DMS53 treated with DMSO at 0.1 percent for 48 hours (cell line): Measurements from ENCODE around the gene GALNT13.

Experiments used
- DNase-seq: peaks from one replicate; lab custom pipeline; 2025; ENCODE audit not compliant: unreplicated experiment; lab: John Stamatoyannopoulos, UW

The GALNT13 gene

DNA sequence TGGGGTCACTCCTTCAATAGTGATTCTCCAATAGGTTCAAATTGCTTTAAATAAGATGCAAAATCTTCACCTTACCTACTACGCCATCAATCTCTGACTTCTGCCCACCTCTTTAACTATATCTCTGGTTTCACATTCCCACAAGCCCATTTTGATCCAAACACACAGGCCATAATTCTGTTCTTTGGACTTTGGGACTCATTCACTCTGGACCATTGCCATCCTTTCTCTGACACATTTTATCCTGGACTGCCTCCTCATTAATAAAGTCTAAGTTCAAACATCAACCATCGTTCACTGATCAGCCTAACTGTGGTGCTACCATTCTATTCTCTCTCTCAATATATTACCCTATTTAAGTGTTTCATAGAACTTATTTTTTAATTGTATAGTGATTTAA lies 332.2 kb downstream of the GALNT13 start:
- DNase-seq: no peak

DNA sequence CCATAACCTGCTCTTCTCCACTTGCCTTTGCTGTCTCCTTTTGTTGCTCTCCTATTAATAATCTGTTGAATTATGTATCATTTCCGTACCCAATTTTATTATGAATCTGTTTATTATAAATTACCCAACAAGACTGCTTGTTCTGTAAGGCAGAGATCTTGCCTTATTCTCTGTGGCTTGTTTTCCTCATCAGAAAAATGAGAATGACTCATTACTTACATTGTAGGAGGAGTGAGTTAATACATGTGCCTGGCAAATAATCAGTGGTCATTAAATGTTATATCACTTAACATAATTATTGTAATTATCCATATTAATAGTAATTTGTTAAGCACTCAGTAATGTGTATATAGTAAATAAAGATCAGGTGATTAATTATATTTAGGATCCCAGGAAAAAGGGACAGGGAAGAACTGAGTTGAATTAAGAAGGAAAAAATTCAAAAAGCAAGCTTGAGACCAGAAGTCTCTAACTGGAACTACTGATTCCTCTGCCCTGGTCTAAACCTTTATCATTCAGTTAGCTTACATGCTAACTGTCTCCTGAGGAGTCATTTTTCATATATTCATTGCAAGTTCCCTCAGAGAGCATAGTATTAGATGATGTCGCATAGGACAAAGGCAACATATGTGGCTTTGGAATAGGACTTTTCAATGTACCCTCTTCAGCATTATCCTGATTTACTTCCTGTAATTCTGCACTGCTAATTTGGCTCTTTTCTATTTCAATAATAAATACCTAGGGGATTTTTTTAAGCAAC lies 335.7 kb downstream of the GALNT13 start:
- DNase-seq: peak; percentile 24

DNA sequence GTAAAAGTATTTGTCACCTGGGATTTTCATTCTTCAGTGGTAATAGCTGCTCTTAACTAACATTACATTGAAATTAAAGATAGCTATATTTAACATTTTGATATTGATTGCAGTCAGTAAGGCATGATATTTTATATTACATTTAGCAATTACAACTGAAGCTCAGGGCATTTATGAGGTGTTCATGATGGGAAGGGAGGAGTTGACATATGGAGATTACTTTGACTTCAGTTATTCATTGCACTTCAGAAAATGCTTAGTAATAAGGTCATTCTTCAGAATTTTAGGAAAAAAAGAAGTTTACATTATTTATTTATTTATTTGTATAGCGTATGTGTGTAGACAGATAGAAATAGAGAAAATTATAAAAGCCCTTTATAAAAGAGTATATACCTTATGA lies 352.0 kb downstream of the GALNT13 start:
- no peak for DNase-seq

DNA sequence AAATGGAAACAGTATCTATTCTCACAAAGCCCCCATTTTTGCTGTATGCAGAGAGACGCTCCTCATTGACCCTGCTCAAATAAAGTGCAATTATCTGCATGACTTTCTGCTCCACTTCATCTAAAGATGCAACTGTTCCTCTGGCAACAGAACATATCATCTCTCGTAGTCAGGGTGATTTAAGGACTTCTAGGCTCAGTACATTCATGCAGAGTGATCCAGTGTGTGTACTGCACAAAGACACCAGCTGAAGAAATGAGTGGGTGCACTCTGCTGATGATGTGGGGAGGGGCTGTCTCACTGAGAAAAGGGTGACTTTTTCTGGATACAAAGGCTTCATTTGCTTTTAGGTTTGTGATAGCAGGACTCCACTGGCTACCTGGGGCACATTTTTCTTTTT lies 355.2 kb downstream of the GALNT13 start:
- DNase-seq: no peak

DNA sequence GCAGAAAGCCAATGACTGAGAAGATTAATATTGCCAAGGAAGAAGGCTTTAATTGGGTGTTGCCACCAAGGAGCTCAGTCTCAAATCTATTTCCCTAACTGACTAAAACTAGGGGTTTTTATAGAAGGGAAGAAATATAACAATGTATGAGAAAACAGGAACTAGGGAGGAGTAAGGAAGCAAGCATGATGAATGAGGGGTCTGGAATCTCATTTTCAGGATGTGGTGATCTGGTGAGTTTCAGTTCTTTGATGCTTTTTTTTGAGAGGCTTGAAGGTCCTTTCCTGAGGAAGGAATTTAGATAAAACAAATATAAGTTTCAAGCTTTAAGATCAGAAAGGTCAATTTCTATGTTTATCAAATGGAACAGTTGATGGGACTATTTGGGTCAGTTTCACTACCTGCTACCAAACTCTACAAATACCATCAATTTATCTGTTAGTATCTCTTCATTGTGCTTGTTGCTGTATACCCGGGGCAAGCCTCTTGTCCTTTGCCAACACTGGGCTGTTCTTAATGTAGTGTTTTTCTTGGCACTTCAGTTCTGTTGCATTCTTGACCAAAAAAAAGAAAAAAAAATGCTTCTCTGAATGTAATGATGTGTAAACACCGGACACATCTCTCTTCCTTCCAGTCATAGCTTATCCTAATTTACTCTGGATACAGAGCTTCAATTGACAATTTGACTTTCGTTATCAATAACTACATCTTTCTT lies 357.0 kb downstream of the GALNT13 start:
- DNase-seq: no peak

DNA sequence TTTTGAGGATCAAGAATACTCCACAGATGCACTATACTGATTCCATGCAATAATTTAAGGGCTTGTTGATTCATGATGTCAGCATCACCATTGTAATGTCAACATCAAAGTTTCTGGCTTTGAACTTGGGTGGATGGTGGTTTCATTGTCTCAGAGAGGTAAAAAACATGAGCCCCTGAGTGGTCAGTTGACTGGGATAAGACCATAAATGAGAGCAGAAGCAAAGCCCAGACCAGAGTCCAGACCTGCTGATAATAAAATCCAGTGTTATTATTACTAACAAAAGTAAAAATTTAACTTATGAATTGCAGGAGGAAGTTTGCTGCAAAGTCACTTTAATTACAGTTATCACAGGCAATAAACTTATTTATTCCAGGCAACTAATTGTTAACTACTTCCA lies 358.2 kb downstream of the GALNT13 start:
- DNase-seq: no peak

DNA sequence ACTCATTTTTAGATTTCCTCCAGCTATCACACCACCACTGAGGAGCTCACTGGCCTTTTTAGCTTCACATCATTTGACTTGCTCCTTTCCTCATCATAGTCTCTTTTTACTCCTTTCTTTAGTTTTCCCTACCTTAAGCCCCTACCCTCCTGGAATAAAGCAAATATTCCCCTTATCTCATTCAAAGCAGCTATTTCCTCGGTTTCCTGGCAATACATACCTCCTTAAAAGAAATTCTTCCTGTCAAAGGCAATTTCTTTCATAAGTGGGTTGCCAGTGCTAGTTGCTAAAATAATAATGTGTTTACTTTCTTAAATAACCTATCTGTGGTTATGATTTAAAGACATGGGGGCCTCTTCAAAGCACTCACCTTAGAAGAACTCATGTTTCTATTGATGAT lies 359.3 kb downstream of the GALNT13 start:
- DNase-seq: no peak

DNA sequence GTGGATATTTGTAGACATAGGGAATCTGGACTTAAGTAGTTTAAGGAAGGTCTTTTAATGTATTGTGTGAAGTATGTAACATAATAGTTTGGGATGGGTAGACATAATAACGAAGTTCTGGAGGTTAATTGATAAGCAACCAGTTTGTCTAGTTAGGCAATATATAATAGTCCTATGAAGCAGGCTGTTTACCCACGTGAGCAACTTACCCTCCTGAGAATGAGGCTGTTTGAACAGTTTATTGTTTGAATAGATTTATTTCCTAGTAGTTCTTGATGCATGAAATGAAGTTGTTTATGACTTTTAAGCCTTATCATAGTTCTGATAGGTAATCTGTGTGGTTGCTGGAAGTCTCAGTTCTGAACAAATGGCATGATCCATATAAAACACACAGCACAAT lies 361.5 kb downstream of the GALNT13 start:
- DNase-seq: no peak

DNA sequence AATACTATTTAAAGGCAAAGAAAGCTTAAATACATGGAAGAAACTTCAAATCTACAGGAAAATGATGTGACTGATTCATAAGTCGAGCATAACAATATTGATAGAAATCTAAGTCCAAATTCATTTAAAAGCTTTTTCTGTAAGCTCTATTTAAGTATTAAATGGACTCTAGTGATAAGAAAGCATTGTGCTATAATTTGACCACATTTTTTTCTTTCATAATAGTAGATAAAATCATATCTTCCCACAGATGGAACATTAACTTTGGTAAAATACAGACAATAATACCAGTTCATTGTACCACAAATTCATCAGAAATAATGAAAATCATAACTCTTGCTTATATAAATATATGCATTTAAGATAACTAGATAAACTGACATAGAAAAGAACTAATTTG lies 366.5 kb downstream of the GALNT13 start:
- no peak for DNase-seq

DNA sequence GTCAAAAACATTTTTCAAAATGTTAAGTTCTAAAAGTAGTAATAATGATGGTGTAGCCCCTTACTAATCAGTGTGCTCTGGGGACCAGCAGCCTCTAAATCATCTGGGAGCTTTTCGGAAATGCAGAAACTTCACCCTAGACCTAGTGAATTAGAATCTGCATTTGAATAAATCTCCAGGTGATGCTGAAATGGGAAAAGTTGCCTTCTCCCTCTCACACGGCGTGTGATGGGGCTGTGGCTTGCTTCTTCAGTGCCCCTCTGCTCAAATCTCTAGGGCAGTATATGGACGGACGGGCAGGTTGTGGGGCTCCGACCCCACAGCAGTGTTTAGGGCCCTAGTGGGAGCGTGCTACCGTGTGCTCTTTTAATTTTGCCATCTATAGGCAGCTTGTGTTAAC lies 368.6 kb downstream of the GALNT13 start:
- no peak for DNase-seq

DNA sequence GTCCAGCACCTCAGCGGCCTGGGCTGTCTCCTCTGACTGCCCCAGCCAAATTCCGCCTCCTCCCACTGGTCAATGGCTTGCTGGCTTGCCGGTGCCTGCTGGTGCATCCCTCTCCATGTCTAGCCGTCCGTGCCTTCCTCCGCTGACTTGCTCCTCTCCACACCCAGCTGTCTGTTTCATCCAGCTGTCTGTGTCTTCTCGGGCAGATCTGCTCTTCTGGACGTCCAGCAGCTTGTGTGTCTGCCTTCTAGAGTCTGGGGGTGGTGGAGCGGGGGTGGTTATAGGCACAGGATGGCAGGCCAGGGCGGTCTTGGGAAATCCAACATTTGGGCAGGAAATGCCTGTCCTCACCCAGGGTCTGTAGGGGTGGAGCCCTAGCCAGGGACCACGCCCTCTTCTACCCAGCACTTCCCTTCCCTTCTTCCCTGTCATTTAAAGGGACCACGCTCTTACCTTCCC lies 369.2 kb downstream of the GALNT13 start:
- DNase-seq: no peak

DNA sequence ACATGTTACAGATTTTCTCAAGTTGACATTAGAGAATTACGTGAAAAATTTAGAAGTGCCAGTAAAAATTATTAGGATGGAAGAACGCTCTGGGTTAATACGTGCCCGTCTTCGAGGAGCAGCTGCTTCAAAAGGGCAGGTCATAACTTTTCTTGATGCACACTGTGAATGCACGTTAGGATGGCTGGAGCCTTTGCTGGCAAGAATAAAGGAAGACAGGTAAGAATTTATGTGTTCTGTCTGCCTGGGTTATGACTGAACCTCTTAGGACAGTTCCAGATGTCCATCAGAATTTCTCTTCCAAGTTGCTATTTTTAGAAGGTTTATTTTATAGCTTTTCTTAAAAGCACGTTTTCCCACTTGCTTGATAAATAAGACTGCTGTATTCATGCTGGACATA lies 371.0 kb downstream of the GALNT13 start:
- no peak for DNase-seq

DNA sequence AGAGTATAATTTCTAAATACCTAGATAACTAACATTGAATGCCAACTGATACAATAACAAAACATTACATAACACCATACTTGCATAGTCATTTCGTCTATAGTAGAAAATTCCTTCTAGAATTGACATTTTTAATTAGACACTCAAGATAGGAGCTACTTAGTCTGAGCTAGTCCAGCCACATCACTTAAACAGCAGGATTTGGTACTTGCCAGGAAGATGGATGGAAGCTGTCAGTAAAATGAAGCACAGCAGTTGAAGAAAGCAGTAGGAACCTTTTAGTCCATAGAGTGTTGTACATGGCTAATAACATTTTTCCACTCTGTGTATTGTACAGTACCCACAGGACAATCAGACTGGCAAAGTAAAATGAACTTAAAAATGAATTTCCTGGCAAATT lies 372.0 kb downstream of the GALNT13 start:
- no peak for DNase-seq

DNA sequence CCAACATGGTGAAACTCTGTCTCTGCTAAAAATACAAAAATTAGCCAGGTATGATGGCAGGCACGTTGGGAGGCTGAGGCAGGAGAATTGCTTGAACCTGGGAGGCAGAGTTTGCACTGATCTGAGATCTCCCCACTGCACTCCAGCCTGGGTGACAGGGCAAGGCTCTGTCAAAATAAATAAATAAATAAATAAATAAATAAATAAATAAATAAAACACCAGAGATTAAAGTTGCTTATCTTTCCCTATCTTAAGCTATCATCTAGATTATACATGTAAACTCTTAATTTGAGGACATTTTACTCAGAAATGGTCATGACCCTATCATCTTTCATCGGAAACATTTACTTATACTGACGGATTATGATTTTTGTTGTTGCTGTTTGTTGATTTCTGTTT lies 373.2 kb downstream of the GALNT13 start:
- no peak for DNase-seq

DNA sequence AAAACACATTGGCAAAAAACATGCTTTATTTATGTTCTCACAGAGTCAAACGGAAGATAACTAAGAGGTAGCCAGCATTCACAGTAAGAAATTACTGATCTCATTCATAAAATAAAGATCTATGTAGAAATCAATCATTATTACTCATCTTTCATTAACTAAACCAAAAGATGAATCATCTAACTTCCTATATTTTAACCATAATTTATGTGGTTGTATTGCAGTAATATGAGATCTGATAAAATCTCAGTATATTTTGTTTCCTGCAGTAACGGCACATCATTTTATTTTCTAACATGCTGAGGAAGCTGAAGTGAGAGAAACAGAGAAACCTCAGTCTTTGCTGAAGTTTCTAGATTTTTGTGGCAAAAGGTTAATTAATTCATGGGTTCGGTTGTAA lies 375.8 kb downstream of the GALNT13 start:
- no peak for DNase-seq

DNA sequence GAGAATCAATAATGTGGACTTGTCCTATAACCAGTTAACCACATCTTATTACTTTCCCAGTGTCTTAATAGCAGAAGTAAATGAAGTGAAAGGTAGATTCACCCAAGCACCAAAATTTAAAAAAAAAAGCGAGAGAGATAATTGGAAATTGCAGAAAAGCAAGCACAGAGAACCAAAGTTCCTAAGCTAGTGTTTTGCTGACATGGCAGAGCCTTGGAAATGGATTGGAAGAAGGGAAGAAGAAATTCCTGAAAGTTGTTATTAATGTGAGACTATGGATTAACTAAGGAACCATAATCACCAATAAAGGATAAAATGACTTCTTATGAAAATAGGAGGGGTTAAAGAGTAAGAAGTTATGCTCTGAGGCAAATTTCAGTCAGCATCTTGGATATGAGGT lies 384.4 kb downstream of the GALNT13 start:
- DNase-seq: no peak

DNA sequence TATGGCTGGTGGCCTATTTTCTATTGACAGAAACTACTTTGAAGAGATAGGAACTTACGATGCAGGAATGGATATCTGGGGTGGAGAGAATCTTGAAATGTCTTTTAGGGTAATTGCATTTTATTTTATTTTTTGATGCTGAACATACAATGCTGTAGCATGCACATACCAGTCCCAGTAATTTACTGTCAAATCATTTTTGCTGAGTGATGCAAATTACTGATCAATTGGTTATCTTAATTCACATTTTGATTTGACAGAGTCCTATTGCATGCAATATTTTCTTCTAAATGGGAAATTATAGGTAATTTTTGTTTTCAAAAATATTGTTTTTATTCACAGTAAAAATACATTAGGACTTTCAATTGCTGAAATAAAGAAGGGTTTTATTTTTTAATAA lies 387.3 kb downstream of the GALNT13 start:
- DNase-seq: no peak

DNA sequence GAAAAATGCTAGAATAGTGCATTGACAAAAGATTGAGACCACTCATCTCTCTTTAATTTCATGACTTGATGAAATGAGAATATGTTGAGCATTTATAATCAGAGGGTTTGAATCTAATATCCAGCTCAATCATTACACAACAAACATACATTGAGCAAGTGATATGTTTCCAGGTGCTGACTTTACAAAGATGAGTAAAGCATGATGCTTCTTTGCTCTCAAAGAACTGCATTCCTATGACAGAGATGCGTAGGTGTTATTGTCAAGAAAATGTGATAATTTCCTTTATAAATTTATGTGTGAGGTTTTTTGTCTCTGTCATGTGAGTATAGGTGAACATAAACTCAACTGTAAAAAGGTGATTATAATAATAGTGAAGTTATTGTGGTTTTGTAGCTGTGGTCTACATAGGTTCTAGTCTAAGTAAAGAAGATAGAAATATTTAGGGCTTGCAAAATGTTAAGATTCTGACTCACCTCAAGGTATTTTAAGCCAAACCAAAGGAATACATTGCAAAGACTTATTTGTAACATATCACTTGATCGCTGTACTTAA lies 389.8 kb downstream of the GALNT13 start:
- no peak for DNase-seq

DNA sequence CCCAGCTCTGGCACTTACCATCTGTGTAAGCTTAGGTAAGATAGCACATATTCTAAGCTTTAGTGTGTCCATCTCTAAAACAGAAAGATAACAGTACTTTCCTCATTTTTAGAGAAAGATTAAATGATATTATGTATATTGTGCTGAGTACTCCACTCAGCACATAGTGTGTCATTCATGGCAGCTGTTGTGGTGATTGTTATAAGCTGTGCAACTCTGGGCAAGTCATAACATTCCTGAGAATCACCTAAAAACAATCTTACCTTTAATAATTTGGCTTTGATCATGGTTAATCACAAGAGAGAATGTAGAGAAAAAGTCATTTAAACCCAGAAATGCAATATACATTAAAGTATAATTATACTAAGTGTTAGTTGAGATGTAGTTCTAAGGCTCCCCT lies 391.5 kb downstream of the GALNT13 start:
- DNase-seq: no peak

DNA sequence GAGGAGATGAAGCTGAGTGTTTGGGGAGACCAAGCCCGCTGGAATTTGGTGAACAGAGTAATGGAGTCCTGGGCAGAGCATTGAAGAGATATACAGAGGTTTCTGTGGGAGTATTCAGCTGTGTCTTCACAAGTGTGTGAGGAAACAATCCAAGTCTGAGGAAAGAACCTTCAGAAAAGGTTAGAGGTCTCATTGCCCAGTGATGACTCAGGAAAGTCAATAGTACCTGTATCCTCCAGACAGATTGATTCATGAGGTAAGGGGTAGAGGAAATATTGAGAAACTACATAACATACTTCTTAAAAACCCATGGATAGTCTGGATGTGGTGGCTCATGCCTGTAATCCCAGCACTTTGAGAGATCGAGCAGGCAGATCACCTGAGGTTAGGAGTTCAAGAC lies 392.3 kb downstream of the GALNT13 start:
- no peak for DNase-seq

DNA sequence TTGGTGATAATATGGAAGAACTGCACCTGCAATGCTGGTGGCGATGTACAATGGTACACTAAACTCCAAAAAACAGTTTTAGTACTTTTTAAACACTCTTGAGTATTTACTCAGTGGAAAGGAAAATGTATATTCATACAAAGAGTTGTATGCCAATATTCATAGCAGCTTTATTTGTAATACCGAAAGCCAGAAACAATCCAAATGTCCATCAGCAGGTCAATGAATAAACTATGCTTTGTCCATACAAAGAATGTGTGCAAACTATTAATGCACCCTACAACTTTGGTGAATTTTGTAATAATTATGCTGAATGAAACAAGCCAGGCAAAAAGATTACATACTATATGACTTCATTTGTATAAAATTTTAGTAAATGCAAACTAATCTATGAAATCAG lies 396.3 kb downstream of the GALNT13 start:
- DNase-seq: no peak

DNA sequence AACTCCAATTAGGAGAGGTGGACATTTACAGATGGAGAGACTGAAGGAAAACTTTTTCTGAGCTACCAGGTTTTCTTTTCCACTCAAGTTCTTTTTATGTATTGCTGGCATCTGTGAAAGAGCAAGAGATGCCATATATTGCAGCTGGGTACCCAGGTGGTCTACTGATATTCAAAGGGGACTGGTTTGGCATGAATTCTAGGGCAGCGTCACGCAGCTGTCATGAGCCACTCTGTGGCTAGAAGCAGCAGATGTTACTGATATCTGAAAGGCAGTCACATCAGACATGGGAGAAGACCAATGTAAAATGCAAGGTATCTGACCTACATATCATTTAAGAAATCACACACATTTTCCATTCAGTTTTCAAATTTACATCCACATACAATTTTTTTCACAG lies 408.8 kb downstream of the GALNT13 start:
- DNase-seq: no peak
